SK-N-SH (cell line): Measurements from ENCODE around the gene DDAH2. TPM values are rescaled to one million over a fixed set of nuclear protein-coding genes. Genes with fewer than 3 reads are reported as not detected.

Experiments
- CTCF ChIA-PET: fragments of 300-600, 350-600 bp; formaldehyde crosslinking; extraction: SDS; loops from one replicate; lab custom pipeline; 2021; lab: Yijun Ruan, JAX
- POLR2A ChIA-PET: fragments of 350-600 bp; sonication (Branson Sonifier 250); formaldehyde crosslinking; extraction: SDS; loops from one replicate; lab custom pipeline; 2020; ENCODE audit warnings: antibody characterized with exemption, inconsistent platforms; lab: Yijun Ruan, JAX
- DNase-seq: peaks from one replicate; pipeline ENCODE4 v3.0.0; 2012
- H2AFZ ChIP-seq: fragments of 200-600 bp; sonication (generic); 2 replicates; pipeline ENCODE4 v1.8.1; 2016; ENCODE audit warnings: antibody characterized with exemption, mild to moderate bottlenecking, low read depth
- H3F3A ChIP-seq: fragments of 200-600 bp; sonication (generic); replicated peaks from 2 replicates; pipeline ENCODE3; 2016; ENCODE audit warnings: antibody characterized with exemption, mild to moderate bottlenecking; ENCODE audit not compliant: insufficient read depth
- H3K27ac ChIP-seq, 2 experiments: fragments of 200-500 bp in 1 of 2; fragments of 200-600 bp in 1 of 2; sonication (Bioruptor generic) in 1 of 2; sonication (generic), shearing (Covaris generic) in 1 of 2; 2 replicates each; pipeline versions ENCODE4 v1.5.1 to v1.6.1; 2014 to 2016; ENCODE audit warnings: low read depth in 2 of 2, inconsistent platforms in 1 of 2, low read length in 1 of 2, mild to moderate bottlenecking in 1 of 2, mixed read lengths in 1 of 2
- H3K27me3 ChIP-seq: fragments of 200-600 bp; sonication (generic), shearing (Covaris generic); 2 replicates; pipeline ENCODE4 v1.6.1; 2016; ENCODE audit warnings: mixed run types; ENCODE audit not compliant: insufficient read depth
- H3K36me3 ChIP-seq, 2 experiments: fragments of 200-500 bp in 1 of 2; fragments of 200-600 bp in 1 of 2; sonication (Bioruptor generic) in 1 of 2; sonication (generic) in 1 of 2; replicated peaks in 1 of 2; 2 replicates each; pipeline versions ENCODE3 to v1.5.1; 2014 to 2016; ENCODE audit warnings: low read length in 1 of 2, mild to moderate bottlenecking in 1 of 2; ENCODE audit not compliant: insufficient read depth in 2 of 2, control insufficient read depth in 1 of 2
- H3K4me1 ChIP-seq, 2 experiments: fragments of 200-500 bp in 1 of 2; fragments of 200-600 bp in 1 of 2; sonication (Bioruptor generic) in 1 of 2; sonication (generic), shearing (Covaris generic) in 1 of 2; 2 replicates each; pipeline versions ENCODE4 v1.5.1 to v1.6.1; 2014 to 2016; ENCODE audit warnings: low read depth in 1 of 2, low read length in 1 of 2, mixed run types in 1 of 2; ENCODE audit not compliant: insufficient read depth in 2 of 2, control insufficient read depth in 1 of 2
- H3K4me2 ChIP-seq: fragments of 200-600 bp; sonication (generic), shearing (Covaris generic); 2 replicates; pipeline ENCODE4 v1.6.1; 2017; ENCODE audit warnings: mixed run types
- H3K4me3 ChIP-seq, 2 experiments: fragments of 200-500 bp in 1 of 2; fragments of 200-600 bp in 1 of 2; sonication (Bioruptor generic) in 1 of 2; sonication (generic), shearing (Covaris generic) in 1 of 2; 2 replicates each; pipeline versions ENCODE4 v1.5.1 to v1.8.1; 2014 to 2016; ENCODE audit warnings: low read depth in 2 of 2, inconsistent platforms in 1 of 2, low read length in 1 of 2, mild to moderate bottlenecking in 1 of 2, mixed read lengths in 1 of 2, moderate library complexity in 1 of 2
- H3K79me2 ChIP-seq: fragments of 200-600 bp; sonication (generic); 2 replicates; pipeline ENCODE4 v1.8.1; 2017; ENCODE audit warnings: mild to moderate bottlenecking; ENCODE audit not compliant: insufficient read depth
- H3K9ac ChIP-seq: fragments of 200-600 bp; sonication (generic); 2 replicates; pipeline ENCODE4 v1.6.1; 2017; ENCODE audit warnings: mixed run types
- H3K9me2 ChIP-seq: fragments of 200-600 bp; sonication (generic); 2 replicates; pipeline ENCODE4 v1.6.1; 2017; ENCODE audit warnings: mixed run types
- H3K9me3 ChIP-seq: fragments of 200-600 bp; sonication (generic); 2 replicates; pipeline ENCODE4 v1.6.1; 2017; ENCODE audit warnings: mixed run types, mild to moderate bottlenecking, moderate library complexity
- H4K20me1 ChIP-seq: fragments of 200-600 bp; sonication (generic); 2 replicates; pipeline ENCODE4 v1.6.1; 2017; ENCODE audit warnings: mild to moderate bottlenecking, mixed run types; ENCODE audit not compliant: insufficient read depth
- EZH2phosphoT487 ChIP-seq: fragments of 200-600 bp; sonication (generic); IDR thresholded peaks from 2 replicates; pipeline ENCODE4 v1.6.1; 2017; ENCODE audit warnings: low read depth, mixed run types, mild to moderate bottlenecking, antibody characterized with exemption, moderate library complexity, borderline replicate concordance
- FOXM1 ChIP-seq: IDR thresholded peaks from 2 replicates; pipeline ENCODE4 v1.4.0; 2012; ENCODE audit warnings: low read depth, mild to moderate bottlenecking
- JUND ChIP-seq: IDR thresholded peaks from 2 replicates; pipeline ENCODE4 v1.4.0; 2012
- MXI1 ChIP-seq: IDR thresholded peaks from 2 replicates; pipeline ENCODE4 v1.6.1; 2012; ENCODE audit warnings: mild to moderate bottlenecking, low read depth, low read length, improper control_type of control experiment
- PBX3 ChIP-seq: IDR thresholded peaks from 2 replicates; pipeline ENCODE4; 2012
- POLR2AphosphoS5 ChIP-seq: IDR thresholded peaks from 2 replicates; pipeline ENCODE4 v1.6.1; 2012; ENCODE audit warnings: low read depth, low read length
- RFX5 ChIP-seq: IDR thresholded peaks from 2 replicates; pipeline ENCODE4 v1.6.1; 2012; ENCODE audit warnings: mild to moderate bottlenecking, improper control_type of control experiment, low read length
- RXRA ChIP-seq: IDR thresholded peaks from 2 replicates; pipeline ENCODE4 v1.4.0; 2012; ENCODE audit warnings: low read depth, mild to moderate bottlenecking, borderline replicate concordance
- TEAD4 ChIP-seq: IDR thresholded peaks from 2 replicates; pipeline ENCODE4 v1.4.0; 2012; ENCODE audit warnings: mild to moderate bottlenecking, borderline replicate concordance; ENCODE audit not compliant: insufficient read depth
- USF1 ChIP-seq: IDR thresholded peaks from 2 replicates; pipeline ENCODE4 v1.4.0; 2012; ENCODE audit warnings: low read depth, borderline replicate concordance
- WGBS: methylation state at CpG from one replicate; pipeline ENCODE4 v1.1.6; 2017; ENCODE audit warnings: low lambda C conversion rate; 5-methylcytosine and 5-hydroxymethylcytosine counted together
- polyA plus RNA-seq, 3 experiments: library from polyadenylated mRNA; depleted of rRNA; stranded (reverse); fragments of >200 nt; gene quantifications; 2 replicates each; pipeline ENCODE4 v1.2.3, GENCODE V29; 2012

Gene DDAH2
- polyA plus RNA-seq, 1 of the 3 experiments (the other 2 are of a cell fraction), result 180 TPM

- TF ChIP-seq RXRA (0 out of 2 replicates have a peak, but pooled peaks have one; percentile 20), POLR2AphosphoS5 (no peak), RFX5 (no peak), JUND (0 out of 2 replicates have a peak, but pooled peaks have one; percentile 35)
Measured at GRCh38 chr6:31729515-31729978, 448 bp upstream of the DDAH2 start (continued).

- no peak for DNase-seq
- H3K27ac ChIP-seq, result no peak overlapping the region
- H3K9ac ChIP-seq, result peak overlapping the region; percentile 98; the same call in 1 of the 2 replicates
- H3F3A ChIP-seq, result peaks cover 35% of the 10 kb centered on the region
- H4K20me1 ChIP-seq, result peaks cover 12% of the 10 kb centered on the region; the same call in 1 of the 2 replicates
- H3K79me2 ChIP-seq, result peaks cover 30% of the 10 kb centered on the region; the same call in 1 of the 2 replicates
- H3K4me3 ChIP-seq, result peak overlapping the region; percentile 90 to 93; a peak in 3 of 4 replicates
- no peaks in the 10 kb centered on the region for H3K9me3 ChIP-seq
- H3K27me3 ChIP-seq, result no peaks in the 10 kb centered on the region
- peak overlapping the region; percentile 98 for H3K4me2 ChIP-seq
- POLR2A ChIA-PET, result interaction anchor here (0.6 kb wide), 1 partner anchor 81 kb away, joined by 4 read pairs; no protein-coding TSS in a partner anchor
- peaks cover 13 to 14% of the 10 kb centered on the region in 2 experiments; a peak in 1 of 4 replicates for H3K4me1 ChIP-seq
- CTCF ChIA-PET, result interaction anchor here (0.7 to 7.3 kb wide), 12 partner anchors 12 to 135 kb away, joined by 3 to 45 read pairs (median 6); partner anchors contain the start of genes LSM2, MSH5, NEU1 and VARS1
- TF ChIP-seq EZH2phosphoT487 (no peak), MXI1 (no peak), RFX5 (no peak), PBX3 (no peak), USF1 (no peak), FOXM1 (no peak), TEAD4 (no peak)
- no peaks in the 10 kb centered on the region for H3K9me2 ChIP-seq
- WGBS, result 95% methylated on average over 29 of the region's 41 CpGs
- peaks cover 43 to 46% of the 10 kb centered on the region in 2 experiments for H3K36me3 ChIP-seq
- no peak overlapping the region for H2AFZ ChIP-seq
Measured at GRCh38 chr6:31727717-31728671, 1.1 kb downstream of the DDAH2 start.
